ENCODE results near the gene OPN3. TPM values are rescaled to one million over a fixed set of nuclear protein-coding genes. Genes with fewer than 3 reads are reported as not detected.

The OPN3 gene
- total and polyA plus RNA-seq, 9 of the 15 experiments (the other 6 are each of a cell fraction or from before 2014, with no cell fraction given): 4.2 to 34.6 (median 17.0) TPM

DNA sequence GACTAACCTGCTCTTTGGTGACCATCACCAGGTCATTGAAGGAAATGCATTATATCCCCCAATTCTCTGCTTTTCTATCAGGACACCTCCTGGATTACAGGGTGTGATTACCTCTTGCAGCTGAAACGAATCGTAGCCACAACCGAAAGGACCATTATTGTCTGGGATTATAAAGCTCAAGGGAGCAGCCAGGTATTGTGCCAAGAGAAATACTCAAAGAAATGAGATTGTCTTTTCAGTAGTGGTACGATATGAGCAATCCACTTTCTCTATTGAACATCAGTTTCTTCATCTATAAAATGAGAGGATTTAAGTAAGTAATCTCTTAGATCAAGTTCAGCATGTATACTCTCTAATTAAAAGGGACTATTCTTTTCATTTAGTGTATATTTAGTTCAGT is 39.2 kb upstream of the OPN3 start:
- no peaks in the 10 kb centered on the region for H3K36me3 ChIP-seq (ENCODE audit: control insufficient read depth, insufficient read depth, low read length)
- TF ChIP-seq SRF (CRISPR knock-in tag; IDR thresholded peaks at IDR 0.05) (no peak), SOX6 (IDR thresholded peaks at IDR 0.05) (no peak), SNRNP70 (optimal IDR thresholded peaks at IDR 0.05; ENCODE audit: low read depth, low read length) (no peak), DNMT1 (IDR thresholded peaks at IDR 0.05) (no peak), SIN3A (IDR thresholded peaks at IDR 0.05; ENCODE audit: borderline replicate concordance in 2 of 2, control insufficient read depth in 1 of 2, low read depth in 2 of 2, low read length in 2 of 2) (no peak), RFX1 (IDR thresholded peaks at IDR 0.05) (no peak), SAP30 (IDR thresholded peaks at IDR 0.05; ENCODE audit: borderline replicate concordance, insufficient read depth, low read depth, low read length, poor library complexity, severe bottlenecking) (no peak), CAMTA2 (CRISPR knock-in tag; conservative IDR thresholded peaks at IDR 0.05) (no peak)
- TF ChIP-seq, protein P1, sequence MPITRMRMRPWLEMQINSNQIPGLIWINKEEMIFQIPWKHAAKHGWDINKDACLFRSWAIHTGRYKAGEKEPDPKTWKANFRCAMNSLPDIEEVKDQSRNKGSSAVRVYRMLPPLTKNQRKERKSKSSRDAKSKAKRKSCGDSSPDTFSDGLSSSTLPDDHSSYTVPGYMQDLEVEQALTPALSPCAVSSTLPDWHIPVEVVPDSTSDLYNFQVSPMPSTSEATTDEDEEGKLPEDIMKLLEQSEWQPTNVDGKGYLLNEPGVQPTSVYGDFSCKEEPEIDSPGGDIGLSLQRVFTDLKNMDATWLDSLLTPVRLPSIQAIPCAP (CRISPR knock-in tag; IDR thresholded peaks at IDR 0.05; ENCODE audit: borderline replicate concordance): no peak
- TF ChIP-seq, protein P2, sequence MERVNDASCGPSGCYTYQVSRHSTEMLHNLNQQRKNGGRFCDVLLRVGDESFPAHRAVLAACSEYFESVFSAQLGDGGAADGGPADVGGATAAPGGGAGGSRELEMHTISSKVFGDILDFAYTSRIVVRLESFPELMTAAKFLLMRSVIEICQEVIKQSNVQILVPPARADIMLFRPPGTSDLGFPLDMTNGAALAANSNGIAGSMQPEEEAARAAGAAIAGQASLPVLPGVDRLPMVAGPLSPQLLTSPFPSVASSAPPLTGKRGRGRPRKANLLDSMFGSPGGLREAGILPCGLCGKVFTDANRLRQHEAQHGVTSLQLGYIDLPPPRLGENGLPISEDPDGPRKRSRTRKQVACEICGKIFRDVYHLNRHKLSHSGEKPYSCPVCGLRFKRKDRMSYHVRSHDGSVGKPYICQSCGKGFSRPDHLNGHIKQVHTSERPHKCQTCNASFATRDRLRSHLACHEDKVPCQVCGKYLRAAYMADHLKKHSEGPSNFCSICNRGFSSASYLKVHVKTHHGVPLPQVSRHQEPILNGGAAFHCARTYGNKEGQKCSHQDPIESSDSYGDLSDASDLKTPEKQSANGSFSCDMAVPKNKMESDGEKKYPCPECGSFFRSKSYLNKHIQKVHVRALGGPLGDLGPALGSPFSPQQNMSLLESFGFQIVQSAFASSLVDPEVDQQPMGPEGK (CRISPR knock-in tag; IDR thresholded peaks at IDR 0.05; ENCODE audit: borderline replicate concordance): no peak
- TF ChIP-seq, protein P3, sequence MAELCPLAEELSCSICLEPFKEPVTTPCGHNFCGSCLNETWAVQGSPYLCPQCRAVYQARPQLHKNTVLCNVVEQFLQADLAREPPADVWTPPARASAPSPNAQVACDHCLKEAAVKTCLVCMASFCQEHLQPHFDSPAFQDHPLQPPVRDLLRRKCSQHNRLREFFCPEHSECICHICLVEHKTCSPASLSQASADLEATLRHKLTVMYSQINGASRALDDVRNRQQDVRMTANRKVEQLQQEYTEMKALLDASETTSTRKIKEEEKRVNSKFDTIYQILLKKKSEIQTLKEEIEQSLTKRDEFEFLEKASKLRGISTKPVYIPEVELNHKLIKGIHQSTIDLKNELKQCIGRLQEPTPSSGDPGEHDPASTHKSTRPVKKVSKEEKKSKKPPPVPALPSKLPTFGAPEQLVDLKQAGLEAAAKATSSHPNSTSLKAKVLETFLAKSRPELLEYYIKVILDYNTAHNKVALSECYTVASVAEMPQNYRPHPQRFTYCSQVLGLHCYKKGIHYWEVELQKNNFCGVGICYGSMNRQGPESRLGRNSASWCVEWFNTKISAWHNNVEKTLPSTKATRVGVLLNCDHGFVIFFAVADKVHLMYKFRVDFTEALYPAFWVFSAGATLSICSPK (IDR thresholded peaks at IDR 0.05; ENCODE audit: borderline replicate concordance): no peak
- TF ChIP-seq, protein P4, sequence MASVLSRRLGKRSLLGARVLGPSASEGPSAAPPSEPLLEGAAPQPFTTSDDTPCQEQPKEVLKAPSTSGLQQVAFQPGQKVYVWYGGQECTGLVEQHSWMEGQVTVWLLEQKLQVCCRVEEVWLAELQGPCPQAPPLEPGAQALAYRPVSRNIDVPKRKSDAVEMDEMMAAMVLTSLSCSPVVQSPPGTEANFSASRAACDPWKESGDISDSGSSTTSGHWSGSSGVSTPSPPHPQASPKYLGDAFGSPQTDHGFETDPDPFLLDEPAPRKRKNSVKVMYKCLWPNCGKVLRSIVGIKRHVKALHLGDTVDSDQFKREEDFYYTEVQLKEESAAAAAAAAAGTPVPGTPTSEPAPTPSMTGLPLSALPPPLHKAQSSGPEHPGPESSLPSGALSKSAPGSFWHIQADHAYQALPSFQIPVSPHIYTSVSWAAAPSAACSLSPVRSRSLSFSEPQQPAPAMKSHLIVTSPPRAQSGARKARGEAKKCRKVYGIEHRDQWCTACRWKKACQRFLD (CRISPR knock-in tag; IDR thresholded peaks at IDR 0.05): no peak
- TF ChIP-seq, protein P5, sequence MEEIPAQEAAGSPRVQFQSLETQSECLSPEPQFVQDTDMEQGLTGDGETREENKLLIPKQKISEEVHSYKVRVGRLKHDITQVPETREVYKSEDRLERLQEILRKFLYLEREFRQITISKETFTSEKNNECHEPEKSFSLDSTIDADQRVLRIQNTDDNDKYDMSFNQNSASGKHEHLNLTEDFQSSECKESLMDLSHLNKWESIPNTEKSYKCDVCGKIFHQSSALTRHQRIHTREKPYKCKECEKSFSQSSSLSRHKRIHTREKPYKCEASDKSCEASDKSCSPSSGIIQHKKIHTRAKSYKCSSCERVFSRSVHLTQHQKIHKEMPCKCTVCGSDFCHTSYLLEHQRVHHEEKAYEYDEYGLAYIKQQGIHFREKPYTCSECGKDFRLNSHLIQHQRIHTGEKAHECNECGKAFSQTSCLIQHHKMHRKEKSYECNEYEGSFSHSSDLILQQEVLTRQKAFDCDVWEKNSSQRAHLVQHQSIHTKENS (CRISPR knock-in tag; IDR thresholded peaks at IDR 0.05): no peak
- no TSS peak for BruUV-seq (replicated peaks)

More for the DNA sequence above, 39.2 kb upstream of the OPN3 start:
- no peaks in the 10 kb centered on the region for H3K79me2 ChIP-seq (ENCODE audit: control insufficient read depth, insufficient read depth, low read length)
- H3K9ac ChIP-seq (ENCODE audit: insufficient read depth in 1 of 2, low read depth in 2 of 2, low read length in 2 of 2): no peak overlapping the region
- no peak for ATAC-seq
- H3K27ac ChIP-seq (ENCODE audit: extremely low read depth, low read depth, low read length): no peak overlapping the region
- no peaks in the 10 kb centered on the region for H3K9me1 ChIP-seq (ENCODE audit: control insufficient read depth, insufficient read depth, low read length)
- ChIA-PET CTCF (ENCODE audit: low intra/inter-chr PET ratio) (no interaction called here), POLR2A (interaction anchor here (1.0 to 3.0 kb wide), 4 partner anchors 9 to 14 kb away, joined by 3 to 8 read pairs (median 5); no protein-coding TSS in a partner anchor)
- DNase-seq (ENCODE audit: extremely low read depth in 1 of 4, low spot score in 3 of 4): no peak
- no peak overlapping the region for H3K4me2 ChIP-seq (ENCODE audit: insufficient read depth, low read length)
- H4K20me1 ChIP-seq (replicated peaks; ENCODE audit: control insufficient read depth, insufficient read depth, low read length): no peaks in the 10 kb centered on the region
- H3K4me3 ChIP-seq: no peak overlapping the region
- intact Hi-C loops (cut with micrococcal nuclease): no loop called here
- 0 out of 5 replicates have a peak, but pooled peaks cover 0 to 6% of the 10 kb centered on the region in 2 experiments for H3K4me1 ChIP-seq (replicated peaks in 1 of 2; ENCODE audit: control insufficient read depth in 2 of 2, insufficient read depth in 2 of 2, low read length in 2 of 2)
- no peaks in the 10 kb centered on the region for H3K27me3 ChIP-seq (ENCODE audit: control insufficient read depth in 2 of 2, insufficient read depth in 2 of 2, low read length in 2 of 2)
- no peaks in the 10 kb centered on the region for H3K9me3 ChIP-seq (replicated peaks; ENCODE audit: control insufficient read depth, insufficient read depth, low read depth, low read length)
- in situ Hi-C loops (cut with MboI): no loop called here
- H2AFZ ChIP-seq (ENCODE audit: low read depth, low read length): peak overlapping the region; percentile 79
- no peak for FAIRE-seq
- WGBS (ENCODE audit: insufficient coverage, low coverage, missing lambda C conversion rate): 41% methylated on average over 4 of the region's 4 CpGs
